ENCODE data around the gene CADM4. TPM values are rescaled to one million over a fixed set of nuclear protein-coding genes. Genes with fewer than 3 reads are reported as not detected.
"Not testable (repeated sequence)": the region's sequence is repeated elsewhere in the genome, so short reads cannot be mapped to it uniquely, and the experiment has no call there.

CADM4 gene
- total RNA-seq, 2 donors from 2014 or later = 2.3 to 5.8 TPM

- intact Hi-C loops (cut with DNase I) = loop anchor here (5.0 to 10.0 kb wide), 3 partner anchors 48 to 205 kb away; no protein-coding TSS in a partner anchor
- H3K36me3 ChIP-seq = no peaks in the 10 kb centered on the region
Observed at GRCh38 chr19:43652546-43652874, 12.9 kb upstream of the CADM4 start.

GRCh38 chr19:43651758-43652545 is 12.3 kb upstream of the CADM4 start:
- no peaks in the 10 kb centered on the region for H3K9me3 ChIP-seq
- H3K27ac ChIP-seq = no peak overlapping the region
- TF ChIP-seq CTCF (IDR thresholded peaks at IDR 0.05) = peak; percentile 74
- intact Hi-C loops (cut with DNase I) = loop anchor here (5.0 to 10.0 kb wide), 3 partner anchors 47 to 205 kb away; no protein-coding TSS in a partner anchor
- H3K4me3 ChIP-seq = no peak overlapping the region
- H3K36me3 ChIP-seq = no peaks in the 10 kb centered on the region
- H3K27me3 ChIP-seq = no peaks in the 10 kb centered on the region
- no peak overlapping the region for H3K9ac ChIP-seq (ENCODE audit: low read depth in 2 of 2, low read length in 2 of 2)
- H3K4me1 ChIP-seq = no peaks in the 10 kb centered on the region
- DNase-seq = peak; percentile 61

More at GRCh38 chr19:43652546-43652874, 12.9 kb upstream of the CADM4 start:
- H3K9me3 ChIP-seq = no peaks in the 10 kb centered on the region
- no peak overlapping the region for H3K27ac ChIP-seq
- no peaks in the 10 kb centered on the region for H3K27me3 ChIP-seq
- H3K9ac ChIP-seq (ENCODE audit: low read depth in 2 of 2, low read length in 2 of 2) = no peak overlapping the region
- no peak overlapping the region for H3K4me3 ChIP-seq
- no peak for TF ChIP-seq CTCF (IDR thresholded peaks at IDR 0.05)
- no peak for DNase-seq
- no peaks in the 10 kb centered on the region for H3K4me1 ChIP-seq

- not testable (repeated sequence) for H3K9ac ChIP-seq (ENCODE audit: low read depth in 2 of 2, low read length in 2 of 2); H3K9me3 ChIP-seq; H3K4me1 ChIP-seq; H3K4me3 ChIP-seq; H3K27ac ChIP-seq; DNase-seq; H3K27me3 ChIP-seq; H3K36me3 ChIP-seq
- intact Hi-C loops (cut with DNase I) = loop anchor here (5.0 to 10.0 kb wide), 3 partner anchors 45 to 203 kb away; no protein-coding TSS in a partner anchor
Observed at GRCh38 chr19:43650276-43650675, 10.6 kb upstream of the CADM4 start.

GRCh38 chr19:43649514-43649913 is 9.9 kb upstream of the CADM4 start:
- no peak for TF ChIP-seq CTCF (IDR thresholded peaks at IDR 0.05)
- H3K9me3 ChIP-seq = no peaks in the 10 kb centered on the region
- no peak overlapping the region for H3K9ac ChIP-seq (ENCODE audit: low read depth in 2 of 2, low read length in 2 of 2)
- H3K4me3 ChIP-seq = no peak overlapping the region
- DNase-seq = no peak
- H3K27ac ChIP-seq = no peak overlapping the region
- H3K36me3 ChIP-seq = no peaks in the 10 kb centered on the region
- intact Hi-C loops (cut with DNase I) = no loop called here
- H3K27me3 ChIP-seq = no peaks in the 10 kb centered on the region
- no peaks in the 10 kb centered on the region for H3K4me1 ChIP-seq

- no peak overlapping the region for H3K4me3 ChIP-seq
- no peaks in the 10 kb centered on the region for H3K4me1 ChIP-seq
- no peaks in the 10 kb centered on the region for H3K36me3 ChIP-seq
- no peak for TF ChIP-seq CTCF (IDR thresholded peaks at IDR 0.05)
- no peak for DNase-seq
- H3K27ac ChIP-seq = no peak overlapping the region
- intact Hi-C loops (cut with DNase I) = no loop called here
- no peaks in the 10 kb centered on the region for H3K27me3 ChIP-seq
- no peaks in the 10 kb centered on the region for H3K9me3 ChIP-seq
- no peak overlapping the region for H3K9ac ChIP-seq (ENCODE audit: low read depth in 2 of 2, low read length in 2 of 2)
Observed at GRCh38 chr19:43648633-43649032, 9.0 kb upstream of the CADM4 start.

GRCh38 chr19:43644181-43644580 is 4.5 kb upstream of the CADM4 start:
- Histone ChIP-seq H3K9me3 (no peaks in the 10 kb centered on the region), H3K36me3 (no peaks in the 10 kb centered on the region), H3K4me3 (no peak overlapping the region), H3K9ac (ENCODE audit: low read depth in 2 of 2, low read length in 2 of 2) (no peak overlapping the region), H3K27me3 (no peaks in the 10 kb centered on the region), H3K27ac (no peak overlapping the region), H3K4me1 (no peaks in the 10 kb centered on the region)
- no peak for TF ChIP-seq CTCF (IDR thresholded peaks at IDR 0.05)
- no peak for DNase-seq
- intact Hi-C loops (cut with DNase I) = no loop called here
